GM20431 (cell line): ENCODE results near the gene COPS9.

Source experiments
- in situ Hi-C: fragments of 300-500 bp; cut with MseI, MboI; formaldehyde crosslinking; loops from one replicate; pipeline ENCODE4 v1.15.0; 2020; ENCODE audit warnings: low sequenced_read_pairs; ENCODE audit not compliant: unreplicated experiment

Gene COPS9

GRCh38 chr2:240136013-240136670 lies at the start of gene COPS9:
Gene COPS9, minus strand, starts transcription at chr2:240136305. Its CDS starts 21 bp downstream, at chr2:240136284.
- in situ Hi-C loops: no loop called here

DNA sequence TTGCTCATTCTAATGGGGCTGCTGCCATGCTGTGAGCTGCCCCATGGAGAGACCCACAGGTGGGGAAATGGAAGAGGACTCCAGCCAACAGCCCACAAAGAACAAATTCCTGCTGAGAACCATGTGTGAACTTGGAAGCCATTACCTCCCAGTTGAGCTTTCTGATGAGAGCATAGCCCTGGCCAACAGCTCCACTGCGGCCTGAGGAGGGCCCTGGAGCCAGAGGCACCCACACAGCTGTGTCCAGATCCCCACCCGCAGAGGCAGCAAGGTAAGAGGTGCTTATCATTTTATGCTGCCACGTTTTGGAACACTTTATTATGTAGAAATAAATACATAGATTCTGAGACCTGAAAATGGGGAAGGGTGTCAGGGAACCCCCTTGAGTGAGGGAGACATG lies 48.6 kb upstream of the COPS9 start:
- in situ Hi-C loops: no loop called here

DNA sequence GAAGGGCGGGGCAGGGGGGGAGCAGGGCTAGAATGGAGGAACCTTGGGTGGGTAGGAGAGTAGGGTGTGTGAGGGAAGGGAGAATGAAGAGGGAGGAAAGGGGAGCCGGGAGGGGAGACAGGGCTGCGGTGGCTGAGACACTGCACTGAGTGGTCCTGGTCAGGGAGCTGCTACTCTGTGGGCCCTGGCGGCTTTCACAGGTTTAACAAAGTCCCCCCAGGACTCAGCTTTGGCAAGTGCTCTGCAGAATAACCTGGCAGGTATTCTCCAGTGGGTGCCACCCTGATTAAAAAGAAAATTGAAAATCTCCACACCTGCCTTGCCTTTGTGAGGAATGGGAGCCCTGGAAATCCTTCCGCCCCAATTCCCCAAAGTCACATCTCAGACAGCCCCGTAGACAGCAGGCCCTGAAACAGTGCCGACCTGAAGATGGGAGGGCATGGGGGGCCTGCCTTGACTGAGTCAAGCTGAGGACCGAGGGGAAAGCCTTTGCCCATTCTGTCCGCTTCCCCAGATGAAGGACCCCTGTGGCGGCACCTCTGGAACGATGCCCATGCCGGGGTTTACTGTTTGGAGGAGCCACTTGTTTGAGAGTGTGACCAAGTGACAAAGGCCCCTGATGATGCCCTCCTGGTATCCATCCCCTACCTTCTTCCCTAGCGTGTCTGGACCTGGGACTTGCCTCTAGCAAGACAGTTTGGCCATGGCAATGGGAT lies 47.9 kb upstream of the COPS9 start:
- in situ Hi-C loops: no loop called here

DNA sequence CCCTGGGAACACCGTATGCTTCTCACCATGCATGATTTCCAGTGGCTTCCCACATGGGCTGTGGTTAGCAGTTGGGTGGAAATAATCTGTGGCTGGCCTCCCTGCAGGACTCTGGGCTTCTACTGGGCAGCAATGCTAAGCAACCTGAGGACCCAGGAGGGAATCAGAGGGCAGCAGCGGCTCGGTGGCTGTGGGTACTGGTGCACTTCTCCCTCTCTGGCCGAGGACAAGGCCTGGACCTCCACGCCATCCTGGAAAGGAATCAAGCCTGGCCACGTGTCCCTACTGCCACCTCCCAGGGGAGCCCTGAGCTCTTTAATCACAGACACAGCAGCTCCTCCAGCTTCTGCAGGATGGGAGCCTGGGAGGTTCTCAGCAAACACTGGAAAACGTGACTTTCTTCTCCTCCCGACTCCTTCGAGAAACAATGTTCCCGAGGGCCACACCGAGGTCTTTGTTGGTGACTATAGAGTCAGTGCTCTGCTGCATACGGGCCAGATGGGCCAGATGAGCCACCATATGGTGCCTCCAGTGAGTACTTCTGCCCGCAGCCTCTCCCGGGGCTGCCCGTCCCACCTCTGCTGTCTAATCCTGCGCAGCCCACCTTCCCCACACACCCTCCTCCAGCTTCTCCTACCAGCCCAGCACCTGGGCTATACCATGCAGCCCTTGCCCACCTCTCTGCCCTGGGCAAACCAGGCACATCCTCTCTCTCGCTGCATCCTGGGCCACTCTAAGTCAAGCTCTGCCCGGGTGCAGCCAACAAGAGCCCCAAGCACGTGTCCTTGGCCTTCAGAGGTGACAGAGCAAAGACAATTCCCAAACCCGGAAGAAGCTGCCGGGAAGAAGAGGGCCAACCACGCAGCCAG lies 47.1 kb upstream of the COPS9 start:
- in situ Hi-C loops: no loop called here

GRCh38 chr2:240182476-240182875 lies 46.4 kb upstream of the COPS9 start:
- in situ Hi-C loops: no loop called here

DNA sequence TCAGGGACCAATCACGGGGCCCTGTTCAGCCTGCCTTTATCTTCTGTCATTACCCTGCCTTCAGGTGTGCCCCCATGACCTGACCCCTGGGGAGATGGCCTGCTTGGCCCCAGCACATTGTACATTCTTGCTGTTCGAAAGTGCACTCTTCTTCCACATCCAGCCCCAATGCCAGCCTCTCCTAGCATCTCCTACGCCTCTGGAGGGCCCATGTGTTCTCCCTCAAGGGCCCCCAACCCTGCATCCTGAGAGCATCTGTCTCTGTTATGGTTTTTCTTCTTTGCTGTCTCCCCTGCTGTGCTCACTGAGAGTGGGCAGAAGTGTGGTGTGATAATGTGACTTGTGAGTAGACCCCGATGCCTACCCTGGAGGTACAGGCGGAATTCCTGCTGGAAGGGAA lies 45.9 kb upstream of the COPS9 start:
- in situ Hi-C loops: no loop called here

- in situ Hi-C loops: no loop called here
Observed at GRCh38 chr2:240179941-240180666, 44.0 kb upstream of the COPS9 start.

GRCh38 chr2:240179186-240179815 lies 43.2 kb upstream of the COPS9 start:
- in situ Hi-C loops: no loop called here

DNA sequence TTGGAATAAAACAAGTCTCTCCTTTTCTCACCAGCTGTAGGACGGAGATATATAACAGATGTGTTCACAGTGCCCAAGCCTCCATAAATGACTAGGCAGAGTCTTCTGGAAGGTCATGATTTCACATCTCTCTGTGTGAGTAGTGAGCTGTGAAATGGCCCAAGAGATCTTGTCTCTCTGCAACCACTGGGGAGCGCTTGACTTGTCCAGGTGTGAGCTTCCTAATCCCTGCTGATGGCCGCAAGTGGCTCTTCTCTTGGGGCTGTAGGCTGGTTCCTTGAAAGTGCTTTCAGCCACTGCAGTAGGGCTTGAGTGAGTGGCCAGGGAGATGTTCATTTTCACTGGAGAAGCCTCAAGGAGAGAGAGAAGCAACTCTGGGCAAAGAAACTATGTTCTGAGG lies 42.5 kb upstream of the COPS9 start:
- in situ Hi-C loops: no loop called here

DNA sequence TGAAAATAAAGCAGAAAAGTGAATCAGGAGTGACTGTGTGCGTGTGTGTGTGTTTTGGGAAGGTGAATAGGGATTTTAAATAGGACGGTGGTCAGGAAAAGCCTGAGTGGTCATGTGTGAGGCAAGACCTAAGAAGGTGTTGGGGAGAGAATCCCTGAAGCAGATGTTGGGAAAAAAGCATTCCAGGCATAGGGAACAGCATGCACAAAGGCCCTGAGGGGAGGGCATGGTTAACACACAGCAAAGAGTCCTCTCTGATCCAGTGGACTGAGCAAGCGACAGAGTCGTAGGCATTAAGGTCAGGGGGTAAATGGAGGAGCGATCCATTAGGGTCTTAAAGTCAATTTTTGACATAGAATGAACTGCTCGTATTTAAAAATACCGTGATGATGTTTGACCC lies 38.4 kb upstream of the COPS9 start:
- in situ Hi-C loops: no loop called here

DNA sequence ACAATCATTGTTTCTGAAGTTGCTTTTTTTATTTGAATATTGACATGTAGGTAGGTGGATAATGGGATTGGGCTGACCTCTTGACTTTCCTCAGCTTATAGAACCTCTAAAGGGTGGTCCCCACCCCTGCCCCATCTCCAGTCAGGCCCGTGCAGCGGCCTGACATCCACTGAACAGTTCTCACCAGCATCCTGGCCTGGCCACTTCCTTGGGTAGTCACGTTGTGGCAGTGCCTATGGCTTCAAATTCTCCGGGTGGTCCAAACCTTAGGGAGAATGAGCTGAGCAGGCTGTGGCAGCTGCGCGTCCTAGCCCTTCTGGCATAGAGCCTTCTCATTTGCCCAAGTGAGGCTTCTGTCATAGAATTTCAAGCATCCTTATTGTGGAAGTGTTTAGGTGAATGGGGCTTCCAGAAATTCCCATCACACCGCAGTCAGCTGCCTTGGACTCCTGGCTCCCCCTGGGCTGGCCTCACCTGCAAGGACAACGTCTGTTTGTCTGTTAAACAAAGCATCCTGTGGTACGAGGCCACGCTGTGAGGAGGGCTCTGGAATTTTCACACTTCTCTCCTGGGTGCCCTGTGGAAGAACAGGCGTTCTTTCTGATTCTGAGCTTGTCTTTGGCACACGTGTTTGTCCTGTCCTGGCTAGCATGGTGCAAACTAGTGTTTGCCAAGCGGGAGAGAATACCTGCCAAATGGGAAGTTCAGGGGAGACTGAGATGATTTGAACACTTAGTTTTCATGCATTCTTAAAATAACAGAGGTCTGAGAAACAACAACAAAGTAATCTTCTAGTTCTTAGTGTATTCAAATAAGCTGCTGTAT lies 36.2 kb upstream of the COPS9 start:
- in situ Hi-C loops: no loop called here

- in situ Hi-C loops: no loop called here
Observed at GRCh38 chr2:240170883-240171282, 34.8 kb upstream of the COPS9 start.

DNA sequence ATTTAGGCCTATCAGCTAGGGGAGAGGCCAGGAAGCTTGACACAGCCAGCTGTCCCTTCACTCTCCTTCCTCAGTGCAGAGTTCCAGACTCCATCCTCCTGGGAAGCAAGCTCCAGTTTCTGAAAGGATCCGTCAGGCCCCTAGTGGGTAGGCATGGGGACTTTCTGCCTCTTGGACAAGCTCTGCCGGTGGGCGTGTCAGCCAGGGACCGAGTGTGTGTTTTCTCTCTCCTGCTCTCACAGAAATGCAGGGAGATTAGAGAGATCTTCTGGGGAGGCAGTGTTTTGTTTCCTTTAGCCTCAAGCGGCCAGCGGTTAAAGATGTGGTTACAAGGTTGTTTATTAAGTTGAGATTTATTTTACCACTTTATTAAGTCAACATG lies 34.2 kb upstream of the COPS9 start:
- in situ Hi-C loops: no loop called here

GRCh38 chr2:240169486-240170353 lies 33.6 kb upstream of the COPS9 start:
- in situ Hi-C loops: no loop called here

GRCh38 chr2:240168546-240169361 lies 32.6 kb upstream of the COPS9 start:
- in situ Hi-C loops: no loop called here

DNA sequence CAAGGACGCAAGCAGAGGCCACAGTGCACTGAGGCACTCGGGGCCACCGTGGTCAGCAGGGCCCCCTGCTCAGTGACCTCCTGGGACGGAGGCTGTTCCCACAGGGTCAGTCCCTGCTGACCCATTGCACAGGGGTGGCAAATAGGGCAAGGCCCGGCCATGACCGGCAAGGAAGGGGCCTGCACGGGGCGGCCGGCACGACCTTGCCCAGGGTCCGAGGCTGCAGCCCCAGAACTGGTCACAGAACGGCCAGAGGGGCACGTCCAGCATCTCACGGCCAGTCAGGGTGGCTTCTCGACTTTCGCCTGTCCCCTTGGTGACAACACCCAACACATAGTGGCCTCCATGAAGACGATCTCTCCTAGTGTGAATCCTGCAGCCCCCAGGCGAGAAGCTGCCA lies 31.9 kb upstream of the COPS9 start:
- in situ Hi-C loops: no loop called here

- in situ Hi-C loops: no loop called here
Observed at GRCh38 chr2:240167588-240167880, 31.4 kb upstream of the COPS9 start.
